GM23338 (cell line): ENCODE data around the gene KRTAP19-1. TPM values are rescaled to one million over a fixed set of nuclear protein-coding genes. Genes with fewer than 3 reads are reported as not detected.

Experiments
- ATAC-seq: fragments of 200-7000 bp; cut with Tn5 transposase; 3 replicates; pipeline ENCODE4 v1.9.1; 2020
- DNase-seq: peaks from one replicate; pipeline ENCODE4 v3.0.0-alpha.2; 2015; ENCODE audit warnings: low spot score
- H2AFZ ChIP-seq: fragments of 200-600 bp; sonication (generic); 2 replicates; pipeline ENCODE4 v1.8.0; 2016; ENCODE audit warnings: antibody characterized with exemption, mild to moderate bottlenecking, moderate library complexity
- H3F3A ChIP-seq: fragments of 200-600 bp; sonication (generic); replicated peaks from 2 replicates; pipeline ENCODE4 v1.8.0; 2017; ENCODE audit warnings: antibody characterized with exemption, mixed run types, low read depth
- H3K27ac ChIP-seq: fragments of 200-600 bp; sonication (generic); 2 replicates; pipeline ENCODE4 v1.6.1; 2016; ENCODE audit warnings: low read depth
- H3K27me3 ChIP-seq: fragments of 200-600 bp; sonication (generic); 2 replicates; pipeline ENCODE4 v1.8.0; 2016; ENCODE audit warnings: mild to moderate bottlenecking, mixed run types, moderate library complexity; ENCODE audit not compliant: insufficient read depth
- H3K36me3 ChIP-seq: fragments of 200-600 bp; sonication (generic); 2 replicates; pipeline ENCODE4 v1.8.0; 2016; ENCODE audit warnings: mild to moderate bottlenecking; ENCODE audit not compliant: insufficient read depth
- H3K4me1 ChIP-seq: fragments of 200-600 bp; sonication (generic); 2 replicates; pipeline ENCODE4 v1.8.0; 2016; ENCODE audit warnings: mild to moderate bottlenecking, moderate library complexity; ENCODE audit not compliant: insufficient read depth
- H3K4me2 ChIP-seq: fragments of 200-600 bp; sonication (generic); 2 replicates; pipeline ENCODE4 v1.7.1; 2017; ENCODE audit warnings: mixed run types
- H3K4me3 ChIP-seq: fragments of 200-600 bp; sonication (generic); 2 replicates; pipeline ENCODE4 v1.6.1; 2016; ENCODE audit warnings: mixed run types
- H3K79me2 ChIP-seq: fragments of 200-600 bp; sonication (generic); replicated peaks from 2 replicates; pipeline ENCODE4 v1.8.0; 2017; ENCODE audit warnings: mild to moderate bottlenecking; ENCODE audit not compliant: insufficient read depth
- H3K9me2 ChIP-seq: fragments of 200-600 bp; sonication (generic); 2 replicates; pipeline ENCODE4 v1.8.0; 2017; ENCODE audit not compliant: insufficient read depth
- H4K20me1 ChIP-seq: fragments of 200-600 bp; sonication (generic); replicated peaks from 2 replicates; pipeline ENCODE4 v1.8.0; 2017; ENCODE audit warnings: mild to moderate bottlenecking; ENCODE audit not compliant: insufficient read depth
- H3K27ac Mint-ChIP-seq: 2 replicates; pipeline ENCODE4 v1.8.0; 2020; ENCODE audit warnings: inconsistent platforms, mild to moderate bottlenecking, moderate library complexity, mixed read lengths
- H3K27me3 Mint-ChIP-seq: 3 replicates; pipeline ENCODE4 v1.8.0; 2022; ENCODE audit warnings: low read depth, mild to moderate bottlenecking, moderate library complexity, mixed read lengths, inconsistent platforms; ENCODE audit not compliant: insufficient read depth, poor library complexity
- H3K36me3 Mint-ChIP-seq: 3 replicates; pipeline ENCODE4 v1.8.0; 2021; ENCODE audit warnings: low read depth, mild to moderate bottlenecking, inconsistent platforms, moderate library complexity, mixed read lengths
- H3K4me1 Mint-ChIP-seq: 3 replicates; pipeline ENCODE4 v1.8.0; 2020; ENCODE audit warnings: mild to moderate bottlenecking, inconsistent platforms, mixed read lengths
- H3K4me3 Mint-ChIP-seq: 3 replicates; pipeline ENCODE4 v1.8.0; 2021; ENCODE audit warnings: moderate library complexity, mild to moderate bottlenecking, inconsistent platforms, mixed read lengths
- H3K9me3 Mint-ChIP-seq: 3 replicates; pipeline ENCODE4 v1.8.0; 2020; ENCODE audit warnings: moderate library complexity, mild to moderate bottlenecking, inconsistent platforms, mixed read lengths
- CTCF ChIP-seq, 2 experiments: fragments of 200-600 bp in 1 of 2; sonication (generic) in 1 of 2; conservative IDR thresholded peaks; 2 replicates each; pipeline versions ENCODE4 v1.5.1 to v1.6.1; 2016 to 2017; ENCODE audit warnings: antibody characterized with exemption in 2 of 2, low read depth in 2 of 2, mild to moderate bottlenecking in 2 of 2, moderate library complexity in 1 of 2
- EZH2 ChIP-seq: fragments of 200-600 bp; sonication (generic); IDR thresholded peaks from one replicate; pipeline ENCODE4 v1.8.0; 2017; ENCODE audit warnings: antibody characterized with exemption, mild to moderate bottlenecking, low read depth; ENCODE audit not compliant: unreplicated experiment
- EZH2phosphoT487 ChIP-seq: fragments of 200-600 bp; sonication (generic); IDR thresholded peaks from one replicate; pipeline ENCODE4 v1.8.1; 2018; ENCODE audit warnings: antibody characterized with exemption; ENCODE audit not compliant: unreplicated experiment
- JUNB ChIP-seq: IDR thresholded peaks from one replicate; pipeline ENCODE4 v1.6.1; 2016; ENCODE audit warnings: antibody characterized with exemption; ENCODE audit not compliant: unreplicated experiment
- NANOG ChIP-seq: IDR thresholded peaks from 2 replicates; pipeline ENCODE4 v1.6.1; 2016; ENCODE audit warnings: antibody characterized with exemption, borderline replicate concordance
- POLR2AphosphoS5 ChIP-seq: IDR thresholded peaks from 2 replicates; pipeline ENCODE4 v1.6.1; 2016; ENCODE audit warnings: antibody characterized with exemption, low read depth
- ZNF331 ChIP-seq: fragments of 250-450 bp; sonication (Bioruptor Pico); IDR thresholded peaks from 2 replicates; pipeline ENCODE4 v1.5.0; 2020; ENCODE audit warnings: low read depth, mild to moderate bottlenecking, moderate library complexity
- polyA plus RNA-seq: library from polyadenylated mRNA; unstranded; fragments of >200 nt; fragmentation: Nextera tagmentation; extraction: Ambion mirVana; gene quantifications from 2 replicates; pipeline ENCODE4 v1.2.1, GENCODE V29; 2016
- total RNA-seq: library from RNA; depleted of rRNA; stranded (reverse); fragments of >200 nt; shearing (Covaris generic); gene quantifications from 2 replicates; pipeline ENCODE4 v1.2.3, GENCODE V29; 2014
- TF ChIP-seq, protein P1 (sequence below): fragments of 250-450 bp; sonication (Bioruptor Pico); IDR thresholded peaks from 2 replicates; pipeline ENCODE4 v1.5.0; 2020; ENCODE audit warnings: mild to moderate bottlenecking, moderate library complexity

The KRTAP19-1 gene
- total and polyA plus RNA-seq, 2 experiments from 2014 or later, result not detected

DNA sequence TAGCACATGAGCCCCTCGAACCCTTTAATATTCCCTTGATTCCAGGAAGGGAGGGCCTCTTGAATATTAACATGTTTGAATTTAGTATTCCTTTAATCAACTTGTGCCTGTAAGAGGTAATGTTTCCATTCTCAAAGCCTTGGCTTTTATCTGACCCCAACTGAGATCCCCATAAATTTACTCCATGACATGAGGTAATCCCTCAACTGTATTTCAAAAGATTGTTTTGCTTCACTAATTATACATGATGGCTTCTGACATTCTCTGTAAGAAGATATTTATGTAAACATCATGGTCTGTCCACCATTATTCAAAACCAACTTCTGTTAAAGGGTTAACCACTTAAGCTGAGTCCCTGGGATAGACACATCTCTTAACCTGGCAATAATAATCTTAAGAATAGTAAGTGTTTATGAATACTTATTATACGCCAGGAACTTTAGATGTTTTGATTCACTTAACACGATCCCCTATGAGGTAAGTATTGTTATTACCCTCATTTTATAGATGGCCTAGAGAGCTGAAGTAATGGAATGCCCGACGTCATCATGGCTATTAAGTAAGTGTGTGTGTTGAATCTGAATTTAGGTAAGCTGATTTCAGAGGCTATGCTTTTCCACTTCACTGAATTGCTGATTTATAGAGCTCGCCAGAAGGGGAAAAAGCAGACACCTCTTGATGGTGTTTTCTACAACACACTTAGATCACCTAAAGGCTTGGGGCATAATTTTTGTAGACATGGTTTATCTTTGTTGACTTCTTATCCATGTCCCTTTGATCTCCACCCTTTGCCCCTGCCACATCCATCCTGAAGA is 11.1 kb downstream of the KRTAP19-1 start (continued):
- no peak for TF ChIP-seq ZNF331
- no peak for TF ChIP-seq NANOG
- TF ChIP-seq POLR2AphosphoS5, result no peak
- TF ChIP-seq CTCF (conservative IDR thresholded peaks at IDR 0.05; ENCODE audit: low read depth in 2 of 2), result no peak

- H3K4me3 Mint-ChIP-seq, result no peak overlapping the region
- Histone ChIP-seq H4K20me1 (no peaks in the 10 kb centered on the region), H3K27ac (no peak overlapping the region), H3K4me3 (no peak overlapping the region), H3K36me3 (no peaks in the 10 kb centered on the region), H3F3A (no peaks in the 10 kb centered on the region), H3K27me3 (no peaks in the 10 kb centered on the region), H2AFZ (no peak overlapping the region), H3K79me2 (no peaks in the 10 kb centered on the region), H3K4me2 (no peak overlapping the region), H3K9me2 (no peaks in the 10 kb centered on the region), H3K4me1 (no peaks in the 10 kb centered on the region; the same call in 1 of the 2 replicates)
- no peaks in the 10 kb centered on the region for H3K27me3 Mint-ChIP-seq
- no peak overlapping the region for H3K27ac Mint-ChIP-seq
- H3K4me1 Mint-ChIP-seq, result no peaks in the 10 kb centered on the region
- H3K36me3 Mint-ChIP-seq, result no peaks in the 10 kb centered on the region
- ATAC-seq (peak; percentile 69), DNase-seq (peak; percentile 67)
- TF ChIP-seq EZH2phosphoT487, result no peak
- TF ChIP-seq CTCF (conservative IDR thresholded peaks at IDR 0.05; ENCODE audit: low read depth in 2 of 2), result peak; percentile 61 to 62
- TF ChIP-seq JUNB, result no peak
- no peak for TF ChIP-seq NANOG
- TF ChIP-seq, protein P1, sequence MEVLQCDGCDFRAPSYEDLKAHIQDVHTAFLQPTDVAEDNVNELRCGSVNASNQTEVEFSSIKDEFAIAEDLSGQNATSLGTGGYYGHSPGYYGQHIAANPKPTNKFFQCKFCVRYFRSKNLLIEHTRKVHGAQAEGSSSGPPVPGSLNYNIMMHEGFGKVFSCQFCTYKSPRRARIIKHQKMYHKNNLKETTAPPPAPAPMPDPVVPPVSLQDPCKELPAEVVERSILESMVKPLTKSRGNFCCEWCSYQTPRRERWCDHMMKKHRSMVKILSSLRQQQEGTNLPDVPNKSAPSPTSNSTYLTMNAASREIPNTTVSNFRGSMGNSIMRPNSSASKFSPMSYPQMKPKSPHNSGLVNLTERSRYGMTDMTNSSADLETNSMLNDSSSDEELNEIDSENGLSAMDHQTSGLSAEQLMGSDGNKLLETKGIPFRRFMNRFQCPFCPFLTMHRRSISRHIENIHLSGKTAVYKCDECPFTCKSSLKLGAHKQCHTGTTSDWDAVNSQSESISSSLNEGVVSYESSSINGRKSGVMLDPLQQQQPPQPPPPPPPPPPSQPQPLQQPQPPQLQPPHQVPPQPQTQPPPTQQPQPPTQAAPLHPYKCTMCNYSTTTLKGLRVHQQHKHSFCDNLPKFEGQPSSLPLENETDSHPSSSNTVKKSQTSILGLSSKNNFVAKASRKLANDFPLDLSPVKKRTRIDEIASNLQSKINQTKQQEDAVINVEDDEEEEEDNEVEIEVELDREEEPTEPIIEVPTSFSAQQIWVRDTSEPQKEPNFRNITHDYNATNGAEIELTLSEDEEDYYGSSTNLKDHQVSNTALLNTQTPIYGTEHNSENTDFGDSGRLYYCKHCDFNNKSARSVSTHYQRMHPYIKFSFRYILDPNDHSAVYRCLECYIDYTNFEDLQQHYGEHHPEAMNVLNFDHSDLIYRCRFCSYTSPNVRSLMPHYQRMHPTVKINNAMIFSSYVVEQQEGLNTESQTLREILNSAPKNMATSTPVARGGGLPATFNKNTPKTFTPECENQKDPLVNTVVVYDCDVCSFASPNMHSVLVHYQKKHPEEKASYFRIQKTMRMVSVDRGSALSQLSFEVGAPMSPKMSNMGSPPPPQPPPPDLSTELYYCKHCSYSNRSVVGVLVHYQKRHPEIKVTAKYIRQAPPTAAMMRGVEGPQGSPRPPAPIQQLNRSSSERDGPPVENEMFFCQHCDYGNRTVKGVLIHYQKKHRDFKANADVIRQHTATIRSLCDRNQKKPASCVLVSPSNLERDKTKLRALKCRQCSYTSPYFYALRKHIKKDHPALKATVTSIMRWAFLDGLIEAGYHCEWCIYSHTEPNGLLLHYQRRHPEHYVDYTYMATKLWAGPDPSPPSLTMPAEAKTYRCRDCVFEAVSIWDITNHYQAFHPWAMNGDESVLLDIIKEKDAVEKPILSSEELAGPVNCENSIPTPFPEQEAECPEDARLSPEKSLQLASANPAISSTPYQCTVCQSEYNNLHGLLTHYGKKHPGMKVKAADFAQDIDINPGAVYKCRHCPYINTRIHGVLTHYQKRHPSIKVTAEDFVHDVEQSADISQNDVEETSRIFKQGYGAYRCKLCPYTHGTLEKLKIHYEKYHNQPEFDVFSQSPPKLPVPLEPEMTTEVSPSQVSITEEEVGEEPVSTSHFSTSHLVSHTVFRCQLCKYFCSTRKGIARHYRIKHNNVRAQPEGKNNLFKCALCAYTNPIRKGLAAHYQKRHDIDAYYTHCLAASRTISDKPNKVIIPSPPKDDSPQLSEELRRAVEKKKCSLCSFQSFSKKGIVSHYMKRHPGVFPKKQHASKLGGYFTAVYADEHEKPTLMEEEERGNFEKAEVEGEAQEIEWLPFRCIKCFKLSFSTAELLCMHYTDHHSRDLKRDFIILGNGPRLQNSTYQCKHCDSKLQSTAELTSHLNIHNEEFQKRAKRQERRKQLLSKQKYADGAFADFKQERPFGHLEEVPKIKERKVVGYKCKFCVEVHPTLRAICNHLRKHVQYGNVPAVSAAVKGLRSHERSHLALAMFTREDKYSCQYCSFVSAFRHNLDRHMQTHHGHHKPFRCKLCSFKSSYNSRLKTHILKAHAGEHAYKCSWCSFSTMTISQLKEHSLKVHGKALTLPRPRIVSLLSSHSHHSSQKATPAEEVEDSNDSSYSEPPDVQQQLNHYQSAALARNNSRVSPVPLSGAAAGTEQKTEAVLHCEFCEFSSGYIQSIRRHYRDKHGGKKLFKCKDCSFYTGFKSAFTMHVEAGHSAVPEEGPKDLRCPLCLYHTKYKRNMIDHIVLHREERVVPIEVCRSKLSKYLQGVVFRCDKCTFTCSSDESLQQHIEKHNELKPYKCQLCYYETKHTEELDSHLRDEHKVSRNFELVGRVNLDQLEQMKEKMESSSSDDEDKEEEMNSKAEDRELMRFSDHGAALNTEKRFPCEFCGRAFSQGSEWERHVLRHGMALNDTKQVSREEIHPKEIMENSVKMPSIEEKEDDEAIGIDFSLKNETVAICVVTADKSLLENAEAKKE (CRISPR knock-in tag), result no peak
- TF ChIP-seq EZH2, result no peak
- no peaks in the 10 kb centered on the region for H3K9me3 Mint-ChIP-seq
These were observed 16.5 kb downstream of the KRTAP19-1 start for GRCh38 chr21:30463713-30464112.
